ENCODE data around the gene ATAD3B.
"Not testable (repeated sequence)": the region's sequence is repeated elsewhere in the genome, so short reads cannot be mapped to it uniquely, and the experiment has no call there.

DNA sequence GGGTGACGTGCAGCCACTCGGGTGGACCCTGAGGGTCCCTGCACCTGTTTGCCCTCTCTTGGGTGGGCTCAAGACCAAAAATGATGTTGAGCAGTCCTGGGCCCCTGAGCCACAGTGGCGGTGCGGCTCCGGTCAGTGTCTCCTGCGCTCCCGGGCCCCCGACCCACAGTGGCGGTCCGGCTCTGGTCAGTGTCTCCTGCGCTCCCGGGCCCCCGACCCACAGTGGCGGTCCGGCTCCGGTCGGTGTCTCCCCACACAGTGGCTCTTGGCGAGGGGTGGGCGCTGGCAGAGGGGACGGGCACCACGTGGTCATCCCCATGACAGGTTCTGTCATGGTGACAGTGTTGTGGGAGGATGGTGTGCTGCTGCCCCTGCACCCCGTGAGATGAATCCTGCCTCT is 22.7 kb downstream of the ATAD3B start:
- not testable (repeated sequence) for TF ChIP-seq CTCF (IDR thresholded peaks at IDR 0.05)
- TF ChIP-seq, protein P1, sequence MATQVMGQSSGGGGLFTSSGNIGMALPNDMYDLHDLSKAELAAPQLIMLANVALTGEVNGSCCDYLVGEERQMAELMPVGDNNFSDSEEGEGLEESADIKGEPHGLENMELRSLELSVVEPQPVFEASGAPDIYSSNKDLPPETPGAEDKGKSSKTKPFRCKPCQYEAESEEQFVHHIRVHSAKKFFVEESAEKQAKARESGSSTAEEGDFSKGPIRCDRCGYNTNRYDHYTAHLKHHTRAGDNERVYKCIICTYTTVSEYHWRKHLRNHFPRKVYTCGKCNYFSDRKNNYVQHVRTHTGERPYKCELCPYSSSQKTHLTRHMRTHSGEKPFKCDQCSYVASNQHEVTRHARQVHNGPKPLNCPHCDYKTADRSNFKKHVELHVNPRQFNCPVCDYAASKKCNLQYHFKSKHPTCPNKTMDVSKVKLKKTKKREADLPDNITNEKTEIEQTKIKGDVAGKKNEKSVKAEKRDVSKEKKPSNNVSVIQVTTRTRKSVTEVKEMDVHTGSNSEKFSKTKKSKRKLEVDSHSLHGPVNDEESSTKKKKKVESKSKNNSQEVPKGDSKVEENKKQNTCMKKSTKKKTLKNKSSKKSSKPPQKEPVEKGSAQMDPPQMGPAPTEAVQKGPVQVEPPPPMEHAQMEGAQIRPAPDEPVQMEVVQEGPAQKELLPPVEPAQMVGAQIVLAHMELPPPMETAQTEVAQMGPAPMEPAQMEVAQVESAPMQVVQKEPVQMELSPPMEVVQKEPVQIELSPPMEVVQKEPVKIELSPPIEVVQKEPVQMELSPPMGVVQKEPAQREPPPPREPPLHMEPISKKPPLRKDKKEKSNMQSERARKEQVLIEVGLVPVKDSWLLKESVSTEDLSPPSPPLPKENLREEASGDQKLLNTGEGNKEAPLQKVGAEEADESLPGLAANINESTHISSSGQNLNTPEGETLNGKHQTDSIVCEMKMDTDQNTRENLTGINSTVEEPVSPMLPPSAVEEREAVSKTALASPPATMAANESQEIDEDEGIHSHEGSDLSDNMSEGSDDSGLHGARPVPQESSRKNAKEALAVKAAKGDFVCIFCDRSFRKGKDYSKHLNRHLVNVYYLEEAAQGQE (IDR thresholded peaks at IDR 0.05; ENCODE audit: insufficient read depth in 1 of 2, low read depth in 2 of 2, low read length in 1 of 2) = not testable (repeated sequence)

Data from Panc1 (cell line).